HG03457 (cell line): ENCODE results near the gene PEX11G.
"Not testable (repeated sequence)": the region's sequence is repeated elsewhere in the genome, so short reads cannot be mapped to it uniquely, and the experiment has no call there.

Experiments used
- ATAC-seq: cut with Tn5 transposase; IDR thresholded peaks from one replicate; pipeline ENCODE4 v1.9.1; 2021; ENCODE audit warnings: moderate number of reproducible peaks; ENCODE audit not compliant: unreplicated experiment

Gene PEX11G

GRCh38 chr19:7470540-7471305 lies 18.1 kb downstream of the PEX11G start:
- no peak for ATAC-seq

- ATAC-seq: no peak
Measured at GRCh38 chr19:7469669-7470285, 19.1 kb downstream of the PEX11G start.

- no peak for ATAC-seq
Measured at GRCh38 chr19:7468840-7469239, 20.0 kb downstream of the PEX11G start.

- ATAC-seq: no peak
Measured at GRCh38 chr19:7467009-7467989, 21.5 kb downstream of the PEX11G start.

DNA sequence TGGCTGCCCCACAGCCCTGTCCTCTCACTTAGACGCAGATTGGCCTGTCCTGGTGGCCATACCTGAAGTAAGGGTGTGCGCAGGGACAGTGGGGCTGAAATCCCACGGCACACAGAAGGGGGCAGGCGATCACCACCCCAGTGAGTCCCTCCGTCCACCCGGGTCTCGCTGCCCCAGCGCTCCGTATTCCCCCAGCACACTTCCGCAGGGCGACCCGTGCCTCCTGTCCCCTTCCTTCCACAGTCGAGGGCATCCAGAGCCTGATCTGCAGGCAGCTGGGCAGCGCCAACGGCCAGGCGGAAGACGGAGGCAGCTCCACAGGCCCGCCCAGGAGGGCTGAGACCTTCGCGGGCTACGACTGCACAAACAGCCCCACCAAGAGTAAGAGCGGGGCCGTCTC lies 25.3 kb downstream of the PEX11G start:
- ATAC-seq: no peak

- no peak for ATAC-seq
Measured at GRCh38 chr19:7461841-7462629, 26.8 kb downstream of the PEX11G start.

DNA sequence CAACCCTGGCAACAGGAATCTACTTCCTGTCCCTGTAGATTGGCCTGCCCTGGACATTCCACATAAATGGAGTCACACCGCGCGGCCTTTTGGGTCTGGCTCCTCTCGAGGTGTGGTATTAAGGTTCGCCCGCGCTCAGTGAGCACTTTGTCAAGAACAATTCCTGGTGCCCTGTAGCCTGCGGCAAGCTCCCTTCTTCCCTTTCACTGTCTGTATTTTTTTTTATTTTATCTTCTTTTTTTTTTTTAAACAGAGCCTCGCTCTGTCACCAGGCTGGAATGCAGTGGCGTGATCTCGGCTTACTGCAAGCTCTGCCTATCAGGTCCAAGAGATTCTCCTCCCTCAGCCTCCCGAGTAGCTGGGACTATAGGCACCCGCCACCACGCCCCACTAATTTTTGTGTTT lies 28.3 kb downstream of the PEX11G start:
- no peak for ATAC-seq

GRCh38 chr19:7459773-7460172 lies 29.1 kb downstream of the PEX11G start:
- no peak for ATAC-seq

- no peak for ATAC-seq
Measured at GRCh38 chr19:7458675-7459074, 30.2 kb downstream of the PEX11G start.

- no peak for ATAC-seq
Measured at GRCh38 chr19:7456964-7457541, 31.8 kb downstream of the PEX11G start.

DNA sequence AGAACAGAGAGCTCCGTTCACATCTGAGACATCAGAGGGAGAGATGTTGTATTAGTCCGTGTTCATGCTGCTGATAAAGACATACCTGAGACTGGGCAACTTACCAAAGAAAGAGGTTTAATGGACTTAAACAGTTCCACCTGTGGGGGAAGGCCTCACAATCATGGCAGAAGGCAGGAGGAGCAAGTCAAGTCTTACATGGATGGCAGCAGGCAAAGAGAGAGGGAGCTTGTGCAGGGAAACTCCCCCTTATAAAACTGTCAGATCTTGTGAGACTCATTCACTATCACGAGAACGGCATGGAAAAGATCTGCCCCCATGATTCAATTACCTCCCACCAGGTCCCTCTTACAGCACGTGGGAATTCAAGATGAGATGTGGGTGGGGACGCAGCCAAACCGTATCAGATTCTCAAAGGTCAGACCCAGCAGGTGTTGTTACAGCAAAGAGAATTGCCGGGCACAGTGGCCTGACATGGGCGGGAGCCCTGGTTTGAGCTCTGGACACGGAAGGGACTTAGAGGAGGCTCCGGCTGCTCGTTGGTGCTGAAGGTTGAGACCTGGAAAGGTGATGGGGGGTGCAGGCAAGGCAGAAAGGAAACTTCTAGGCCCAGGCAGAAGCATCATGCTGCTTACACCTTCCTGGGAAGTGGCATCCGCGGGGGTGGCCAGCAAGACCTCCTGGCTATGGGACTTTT lies 33.1 kb downstream of the PEX11G start:
- ATAC-seq: no peak

- ATAC-seq: no peak
Measured at GRCh38 chr19:7454998-7455397, 33.8 kb downstream of the PEX11G start.

GRCh38 chr19:7450243-7451223 lies 38.3 kb downstream of the PEX11G start:
- no peak for ATAC-seq

DNA sequence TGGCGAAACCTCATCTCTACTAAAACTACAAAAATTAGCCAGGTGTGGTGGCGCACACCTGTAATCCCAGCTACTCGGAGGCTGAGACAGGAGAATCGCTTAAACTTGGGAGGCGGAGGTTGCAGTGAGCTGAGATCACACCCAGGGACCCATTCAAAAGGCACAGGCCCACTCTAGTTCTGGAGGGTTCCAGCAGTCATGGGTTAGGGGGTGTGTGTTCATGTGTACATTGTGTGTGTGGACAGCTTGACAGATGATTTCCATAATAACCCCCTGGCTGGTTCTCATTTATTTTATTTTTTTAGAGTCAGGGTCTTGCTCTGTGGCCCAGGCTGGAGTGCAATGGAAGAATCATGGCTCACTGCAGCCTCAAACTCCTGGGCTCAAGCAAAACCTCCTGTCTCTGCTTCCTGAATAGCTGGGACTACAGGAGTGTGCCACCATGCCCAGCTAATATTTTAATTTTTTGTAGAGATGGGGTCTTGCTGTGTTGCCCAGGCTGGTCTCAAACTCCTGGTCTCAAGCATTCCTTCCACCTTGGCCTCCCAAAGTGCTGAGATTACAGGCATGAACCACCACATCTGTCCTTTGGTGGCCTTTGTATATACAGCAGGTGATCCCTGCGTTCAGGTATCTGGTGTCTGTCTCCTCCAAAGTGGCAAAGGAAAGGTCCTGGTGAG lies 39.3 kb downstream of the PEX11G start:
- not testable (repeated sequence) for ATAC-seq

- no peak for ATAC-seq
Measured at GRCh38 chr19:7447648-7448047, 41.2 kb downstream of the PEX11G start.

- ATAC-seq: no peak
Measured at GRCh38 chr19:7445104-7445503, 43.7 kb downstream of the PEX11G start.

GRCh38 chr19:7444042-7444441 lies 44.8 kb downstream of the PEX11G start:
- ATAC-seq: no peak

- no peak for ATAC-seq
Measured at GRCh38 chr19:7442423-7442822, 46.4 kb downstream of the PEX11G start.
